Neural cell (in vitro differentiated cells): ENCODE results near the gene GUCA2A. TPM values are rescaled to one million over a fixed set of nuclear protein-coding genes. Genes with fewer than 3 reads are reported as not detected.

Experiments used
- H2AFZ ChIP-seq: fragments of 200-600, 300-800 bp; sonication (generic), shearing (Covaris generic); 2 replicates; pipeline ENCODE4 v1.6.0; 2014; ENCODE audit warnings: low read depth, mild to moderate bottlenecking, antibody characterized with exemption, low read length, moderate library complexity
- H3F3A ChIP-seq: fragments of 200-600 bp; shearing (Covaris generic); 2 replicates; pipeline ENCODE4 v1.6.1; 2016; ENCODE audit warnings: mild to moderate bottlenecking, moderate library complexity, mixed read lengths, antibody characterized with exemption, low read length; ENCODE audit not compliant: insufficient read depth, poor library complexity, severe bottlenecking
- H3K27ac ChIP-seq: fragments of 200-600, 300-800 bp; sonication (generic), shearing (Covaris generic); 2 replicates; pipeline ENCODE4 v1.5.1; 2014; ENCODE audit warnings: mild to moderate bottlenecking, low read length, moderate library complexity
- H3K27me3 ChIP-seq: fragments of 300-800, 200-600 bp; sonication (generic), shearing (Covaris generic); 2 replicates; pipeline ENCODE4 v1.6.0; 2014; ENCODE audit warnings: mild to moderate bottlenecking, low read depth, low read length, moderate library complexity; ENCODE audit not compliant: insufficient read depth
- H3K36me3 ChIP-seq: fragments of 300-800, 200-600 bp; sonication (generic), shearing (Covaris generic); 2 replicates; pipeline ENCODE4 v1.5.1; 2014; ENCODE audit warnings: mild to moderate bottlenecking, antibody characterized with exemption, low read length, moderate library complexity; ENCODE audit not compliant: insufficient read depth
- H3K4me2 ChIP-seq: fragments of 300-800, 200-600 bp; sonication (generic), shearing (Covaris generic); 2 replicates; pipeline ENCODE4 v1.6.0; 2014; ENCODE audit warnings: mild to moderate bottlenecking, low read length
- H3K4me3 ChIP-seq: fragments of 300-800, 200-600 bp; sonication (generic), shearing (Covaris generic); 2 replicates; pipeline ENCODE4 v1.5.1; 2014; ENCODE audit warnings: mild to moderate bottlenecking, low read length, moderate library complexity
- H3K79me2 ChIP-seq: fragments of 200-600 bp; shearing (Covaris generic); replicated peaks from 2 replicates; pipeline ENCODE4 v1.6.0; 2014; ENCODE audit warnings: mild to moderate bottlenecking, low read length, moderate library complexity; ENCODE audit not compliant: insufficient read depth
- H3K9ac ChIP-seq: fragments of 300-800, 200-600 bp; sonication (generic), shearing (Covaris generic); 2 replicates; pipeline ENCODE4 v1.6.1; 2016; ENCODE audit warnings: mild to moderate bottlenecking, low read length, mixed read lengths
- H3K9me2 ChIP-seq: fragments of 200-600 bp; shearing (Covaris generic); 2 replicates; pipeline ENCODE4 v1.6.1; 2016; ENCODE audit warnings: mild to moderate bottlenecking, low read length, mixed read lengths; ENCODE audit not compliant: insufficient read depth
- H3K9me3 ChIP-seq: fragments of 200-600, 300-800 bp; sonication (generic), shearing (Covaris generic); 2 replicates; pipeline ENCODE4 v1.6.1; 2016; ENCODE audit warnings: mild to moderate bottlenecking, mixed run types, low read length, moderate library complexity, mixed read lengths
- H4K20me1 ChIP-seq: fragments of 200-600 bp; shearing (Covaris generic); 2 replicates; pipeline ENCODE4 v1.6.1; 2016; ENCODE audit warnings: mild to moderate bottlenecking, mixed run types; ENCODE audit not compliant: insufficient read depth
- EP300 ChIP-seq: fragments of 450-650 bp; conservative IDR thresholded peaks from 2 replicates; pipeline ENCODE4 v1.6.1; 2014; ENCODE audit warnings: antibody characterized with exemption, mild to moderate bottlenecking, moderate library complexity; ENCODE audit not compliant: poor library complexity, severe bottlenecking
- EZH2 ChIP-seq: fragments of 200-600, 300-800 bp; shearing (Covaris generic), sonication (generic); IDR thresholded peaks from 2 replicates; pipeline ENCODE4 v1.6.1; 2014; ENCODE audit warnings: antibody characterized with exemption, low read length, borderline replicate concordance, mild to moderate bottlenecking; ENCODE audit not compliant: insufficient read depth, poor library complexity, severe bottlenecking
- MXI1 ChIP-seq: fragments of 450-650 bp; conservative IDR thresholded peaks from 2 replicates; pipeline ENCODE4 v1.6.1; 2014; ENCODE audit warnings: antibody characterized with exemption, mild to moderate bottlenecking; ENCODE audit not compliant: poor library complexity, severe bottlenecking
- POLR2AphosphoS5 ChIP-seq: IDR thresholded peaks from 2 replicates; pipeline ENCODE4 v1.6.1; 2012
- RAD21 ChIP-seq: fragments of 450-650 bp; conservative IDR thresholded peaks from 2 replicates; pipeline ENCODE4 v1.6.1; 2014; ENCODE audit warnings: antibody characterized with exemption, mild to moderate bottlenecking, moderate library complexity
- REST ChIP-seq: IDR thresholded peaks from 2 replicates; pipeline ENCODE4 v1.6.1; 2012; ENCODE audit warnings: borderline replicate concordance
- SMC3 ChIP-seq: fragments of 450-650 bp; conservative IDR thresholded peaks from 2 replicates; pipeline ENCODE4 v1.6.1; 2014; ENCODE audit warnings: antibody characterized with exemption, mild to moderate bottlenecking, moderate library complexity; ENCODE audit not compliant: poor library complexity
- TAF1 ChIP-seq: IDR thresholded peaks from 2 replicates; pipeline ENCODE4 v1.6.1; 2012; ENCODE audit warnings: low read depth
- polyA plus RNA-seq: library from polyadenylated mRNA; depleted of rRNA; stranded (reverse); fragments of >200 nt; gene quantifications from 2 replicates; pipeline ENCODE4 v1.2.3, GENCODE V29; 2014
- TF ChIP-seq, protein P1 (sequence below): fragments of 450-650 bp; IDR thresholded peaks from 2 replicates; pipeline ENCODE4 v1.5.1; 2014; ENCODE audit warnings: antibody characterized with exemption, mild to moderate bottlenecking, moderate library complexity; ENCODE audit not compliant: poor library complexity, severe bottlenecking

The GUCA2A gene
- polyA plus RNA-seq, 1 donor from 2014 or later, result not detected

DNA sequence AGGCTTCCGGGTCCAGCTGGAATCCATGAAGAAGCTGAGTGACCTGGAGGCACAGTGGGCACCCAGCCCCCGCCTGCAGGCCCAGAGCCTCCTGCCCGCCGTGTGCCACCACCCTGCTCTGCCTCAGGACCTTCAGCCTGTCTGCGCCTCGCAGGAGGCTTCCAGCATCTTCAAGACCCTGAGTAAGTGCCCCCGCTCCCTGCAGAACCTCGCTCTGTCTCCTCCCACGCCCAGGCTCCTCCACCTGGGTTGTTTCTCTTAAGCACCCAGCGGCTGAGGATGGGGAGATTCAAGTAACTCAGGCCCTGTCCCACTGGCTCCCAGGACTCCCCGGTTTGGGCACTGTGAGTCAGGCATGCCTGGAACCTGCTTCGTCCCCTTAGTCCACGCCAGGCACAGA lies 9.9 kb downstream of the GUCA2A start:
- Histone ChIP-seq H3K36me3 (no peaks in the 10 kb centered on the region), H3K27me3 (no peaks in the 10 kb centered on the region), H3K4me3 (no peak overlapping the region), H3K79me2 (no peaks in the 10 kb centered on the region), H3K9ac (no peak overlapping the region), H3F3A (no peaks in the 10 kb centered on the region), H3K27ac (no peak overlapping the region), H3K9me3 (no peaks in the 10 kb centered on the region), H4K20me1 (no peaks in the 10 kb centered on the region), H2AFZ (no peak overlapping the region), H3K9me2 (no peaks in the 10 kb centered on the region), H3K4me2 (no peak overlapping the region)
- TF ChIP-seq SMC3, result no peak
- no peak for TF ChIP-seq EP300
- no peak for TF ChIP-seq MXI1
- no peak for TF ChIP-seq TAF1
- no peak for TF ChIP-seq RAD21

- Histone ChIP-seq H3K79me2 (no peaks in the 10 kb centered on the region), H3K9me3 (no peaks in the 10 kb centered on the region), H3K9ac (no peak overlapping the region), H3K4me2 (no peak overlapping the region), H3K27me3 (no peaks in the 10 kb centered on the region), H3F3A (no peaks in the 10 kb centered on the region), H3K27ac (no peak overlapping the region), H2AFZ (no peak overlapping the region), H3K36me3 (no peaks in the 10 kb centered on the region), H3K9me2 (no peaks in the 10 kb centered on the region), H4K20me1 (no peaks in the 10 kb centered on the region), H3K4me3 (no peak overlapping the region)
- TF ChIP-seq MXI1, result no peak
- no peak for TF ChIP-seq REST
- no peak for TF ChIP-seq RAD21
- no peak for TF ChIP-seq SMC3
- no peak for TF ChIP-seq EP300
- TF ChIP-seq POLR2AphosphoS5, result no peak
- TF ChIP-seq, protein P1, sequence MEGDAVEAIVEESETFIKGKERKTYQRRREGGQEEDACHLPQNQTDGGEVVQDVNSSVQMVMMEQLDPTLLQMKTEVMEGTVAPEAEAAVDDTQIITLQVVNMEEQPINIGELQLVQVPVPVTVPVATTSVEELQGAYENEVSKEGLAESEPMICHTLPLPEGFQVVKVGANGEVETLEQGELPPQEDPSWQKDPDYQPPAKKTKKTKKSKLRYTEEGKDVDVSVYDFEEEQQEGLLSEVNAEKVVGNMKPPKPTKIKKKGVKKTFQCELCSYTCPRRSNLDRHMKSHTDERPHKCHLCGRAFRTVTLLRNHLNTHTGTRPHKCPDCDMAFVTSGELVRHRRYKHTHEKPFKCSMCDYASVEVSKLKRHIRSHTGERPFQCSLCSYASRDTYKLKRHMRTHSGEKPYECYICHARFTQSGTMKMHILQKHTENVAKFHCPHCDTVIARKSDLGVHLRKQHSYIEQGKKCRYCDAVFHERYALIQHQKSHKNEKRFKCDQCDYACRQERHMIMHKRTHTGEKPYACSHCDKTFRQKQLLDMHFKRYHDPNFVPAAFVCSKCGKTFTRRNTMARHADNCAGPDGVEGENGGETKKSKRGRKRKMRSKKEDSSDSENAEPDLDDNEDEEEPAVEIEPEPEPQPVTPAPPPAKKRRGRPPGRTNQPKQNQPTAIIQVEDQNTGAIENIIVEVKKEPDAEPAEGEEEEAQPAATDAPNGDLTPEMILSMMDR, result no peak
- no peak for TF ChIP-seq EZH2
- TF ChIP-seq TAF1, result no peak
Measured at GRCh38 chr1:42153624-42154023, 10.9 kb downstream of the GUCA2A start.
